EH (cell line): Measurements from ENCODE around the gene RFC1.
"Not testable (repeated sequence)": the region's sequence is repeated elsewhere in the genome, so short reads cannot be mapped to it uniquely, and the experiment has no call there.

Source experiments
- DNase-seq: peaks from one replicate; pipeline ENCODE4 v3.0.0-alpha.2; 2015; ENCODE audit warnings: low read depth

RFC1 gene

GRCh38 chr4:39353149-39353477 is 13.0 kb downstream of the RFC1 start:
- not testable (repeated sequence) for DNase-seq

- no peak for DNase-seq
Measured at GRCh38 chr4:39349326-39349725, 16.8 kb downstream of the RFC1 start.

- DNase-seq, result peak; percentile 69
Measured at GRCh38 chr4:39348371-39349315, 17.5 kb downstream of the RFC1 start.

GRCh38 chr4:39346856-39347519 is 19.2 kb downstream of the RFC1 start:
- no peak for DNase-seq

- no peak for DNase-seq
Measured at GRCh38 chr4:39342731-39343130, 23.4 kb downstream of the RFC1 start.

GRCh38 chr4:39341075-39341725 is 25.0 kb downstream of the RFC1 start:
- no peak for DNase-seq

GRCh38 chr4:39339968-39340367 is 26.2 kb downstream of the RFC1 start:
- no peak for DNase-seq

GRCh38 chr4:39337841-39338240 is 28.3 kb downstream of the RFC1 start:
- no peak for DNase-seq

- DNase-seq, result no peak
Measured at GRCh38 chr4:39335566-39335965, 30.6 kb downstream of the RFC1 start.

GRCh38 chr4:39331191-39331590 is 35.0 kb downstream of the RFC1 start:
- DNase-seq, result no peak

- DNase-seq, result no peak
Measured at GRCh38 chr4:39330353-39330752, 35.8 kb downstream of the RFC1 start.

- no peak for DNase-seq
Measured at GRCh38 chr4:39326468-39326977, 39.6 kb downstream of the RFC1 start.

GRCh38 chr4:39324897-39325613 is 41.1 kb downstream of the RFC1 start:
- DNase-seq, result no peak

- DNase-seq, result no peak
Measured at GRCh38 chr4:39324446-39324845, 41.7 kb downstream of the RFC1 start.

GRCh38 chr4:39323821-39324220 is 42.3 kb downstream of the RFC1 start:
- no peak for DNase-seq

- DNase-seq, result peak; percentile 56
Measured at GRCh38 chr4:39320381-39321115, 45.6 kb downstream of the RFC1 start.

GRCh38 chr4:39319676-39320075 is 46.5 kb downstream of the RFC1 start:
- peak; percentile 96 for DNase-seq

GRCh38 chr4:39312816-39313215 is 53.3 kb downstream of the RFC1 start:
- no peak for DNase-seq

- peak; percentile 5 for DNase-seq
Measured at GRCh38 chr4:39308611-39309010, 57.6 kb downstream of the RFC1 start.

- no peak for DNase-seq
Measured at GRCh38 chr4:39305912-39306677, 60.1 kb downstream of the RFC1 start.

GRCh38 chr4:39304651-39305050 is 61.5 kb downstream of the RFC1 start:
- DNase-seq, result no peak
